Endometrial microvascular endothelial cells (primary cell): ENCODE results near the gene GATAD2A. TPM values are rescaled to one million over a fixed set of nuclear protein-coding genes. Genes with fewer than 3 reads are reported as not detected.

ENCODE experiments used
- in situ Hi-C: cut with HindIII; loops from 2 replicates; pipeline ENCODE4 v1.10.0; 2017; ENCODE audit warnings: low sequenced_read_pairs, low pct_unique_long_range_greater_than_20kb; ENCODE audit errors: inconsistent ontology term
- total RNA-seq: library from RNA; depleted of rRNA; stranded (reverse); fragments of >200 nt; gene quantifications from one replicate; pipeline ENCODE4 v1.2.3, GENCODE V29; 2015; ENCODE audit errors: inconsistent ontology term

The GATAD2A gene
- total RNA-seq, 1 donor from 2014 or later = 102 TPM

DNA sequence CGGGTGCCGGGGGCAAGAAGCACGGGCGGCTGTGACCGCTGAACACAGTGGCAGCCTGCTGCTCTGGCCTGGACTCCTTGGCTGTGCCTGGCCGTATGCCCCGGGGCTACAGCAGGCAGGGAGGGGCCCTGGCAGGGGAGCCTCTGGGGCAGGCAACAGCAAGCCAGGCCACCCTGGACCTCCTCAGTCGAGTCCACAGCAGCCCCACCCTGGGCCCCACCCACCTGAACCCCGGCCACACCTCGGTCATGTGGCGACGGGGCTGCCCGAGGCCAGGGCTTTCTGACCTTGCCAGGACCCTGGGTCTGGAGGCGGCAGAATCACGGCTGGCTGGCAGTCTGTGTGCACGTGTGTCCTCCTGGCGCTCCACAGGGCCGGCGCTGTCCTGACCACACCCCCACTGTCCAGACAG lies 141.3 kb downstream of the GATAD2A start:
- in situ Hi-C loops = no loop called here

DNA sequence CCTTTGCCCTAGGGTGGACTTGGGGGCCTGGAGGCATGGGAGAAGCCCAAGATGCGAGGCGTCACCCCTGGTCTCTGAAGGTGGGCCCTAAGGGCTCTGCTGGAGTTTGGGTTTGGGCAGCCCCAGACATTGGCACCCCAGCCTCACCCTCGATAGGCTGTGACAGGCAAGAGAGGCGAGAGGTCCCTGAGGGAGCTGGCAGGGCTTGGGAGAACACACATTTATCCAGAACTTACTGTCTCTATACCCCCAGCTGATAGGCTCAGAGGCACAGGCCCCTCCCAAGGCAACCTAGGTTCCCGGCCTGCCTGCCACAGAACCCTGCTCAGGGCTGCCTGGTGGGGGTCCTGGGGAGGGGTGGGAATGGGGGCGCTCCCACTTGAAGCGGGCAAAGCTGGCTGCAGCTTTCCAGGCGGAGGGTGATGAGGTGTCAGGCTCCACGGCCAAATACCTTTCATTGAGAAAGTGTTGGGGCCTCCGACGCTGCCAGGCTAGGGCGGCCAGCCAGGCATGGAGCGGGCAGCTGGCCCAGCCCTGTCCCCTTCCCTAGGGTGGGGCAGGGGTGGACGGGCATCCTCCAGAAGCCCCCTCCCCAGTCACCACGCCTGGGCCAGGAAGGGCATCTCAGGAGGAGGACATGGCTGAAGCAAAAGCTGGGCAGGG lies 142.3 kb downstream of the GATAD2A start:
- in situ Hi-C loops = no loop called here

DNA sequence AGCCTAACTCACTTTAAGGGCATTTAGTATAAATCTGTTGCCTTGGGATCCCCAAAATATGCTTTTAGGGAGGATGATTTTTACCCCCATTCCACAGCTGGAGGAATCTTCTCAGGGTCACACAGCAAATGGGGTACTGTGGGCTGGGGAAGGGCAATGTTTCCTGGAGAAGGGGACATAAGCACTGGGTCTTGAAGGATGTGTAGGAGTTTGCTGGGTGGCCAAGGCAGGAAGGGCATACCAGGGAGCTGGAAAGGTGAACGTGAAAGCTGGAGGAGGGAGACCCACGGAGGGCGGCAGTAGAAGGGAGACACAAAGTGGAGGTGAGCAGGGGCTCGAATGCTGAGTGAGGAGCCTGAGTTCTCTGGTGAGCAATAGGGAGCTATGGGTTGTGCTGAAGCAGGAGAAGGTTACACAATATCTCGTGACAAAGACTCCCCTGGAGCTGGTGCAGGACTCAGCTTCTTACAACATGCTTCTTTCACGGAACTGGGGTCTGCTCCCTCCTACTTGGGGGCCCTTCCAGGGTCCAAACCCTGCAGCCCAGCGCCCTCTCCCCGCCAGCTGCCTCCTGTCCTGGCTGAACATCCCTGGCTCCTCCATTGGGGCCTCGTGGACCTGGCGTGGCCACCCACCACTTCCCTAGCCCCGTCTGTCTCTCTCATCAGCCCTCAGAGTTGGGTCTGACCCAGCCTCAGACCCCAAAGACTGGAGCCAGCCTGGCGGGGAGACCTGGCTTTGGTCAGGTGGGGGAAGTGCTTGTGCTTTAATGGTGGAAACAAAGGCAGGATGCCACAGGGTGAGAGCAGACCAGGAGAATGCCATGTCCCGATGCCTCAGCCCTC lies 143.7 kb downstream of the GATAD2A start:
- in situ Hi-C loops = no loop called here

DNA sequence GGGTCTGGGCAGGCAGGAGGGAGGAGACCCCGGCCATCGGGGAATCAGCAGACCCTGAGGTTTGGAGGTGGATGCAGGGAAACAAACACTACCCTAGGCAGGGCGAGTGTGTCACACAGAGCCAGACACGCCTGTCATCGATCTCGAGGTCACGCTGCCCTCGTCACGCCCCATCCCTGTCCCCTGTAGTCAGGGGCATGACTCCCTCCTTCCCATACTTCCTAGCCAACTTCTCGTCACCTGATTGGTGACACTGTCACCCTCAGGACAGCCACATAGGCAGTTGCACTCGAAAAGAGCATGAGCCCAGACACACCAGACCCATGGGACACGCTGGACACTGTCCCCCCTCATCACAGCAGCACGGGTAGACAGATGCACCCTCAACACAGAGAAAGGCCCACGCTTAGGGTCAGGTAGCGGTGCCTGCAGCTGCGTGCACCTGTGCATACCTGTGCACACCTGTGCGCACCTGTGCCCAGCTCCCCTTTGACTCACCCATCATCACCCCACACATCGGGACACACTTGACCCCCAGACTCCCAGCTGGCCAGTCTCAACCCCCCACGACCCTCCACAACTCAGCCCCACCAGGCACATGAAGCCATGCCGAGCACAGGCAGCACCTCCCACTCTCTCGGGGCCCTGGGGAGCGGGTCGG lies 144.5 kb downstream of the GATAD2A start:
- in situ Hi-C loops = no loop called here

DNA sequence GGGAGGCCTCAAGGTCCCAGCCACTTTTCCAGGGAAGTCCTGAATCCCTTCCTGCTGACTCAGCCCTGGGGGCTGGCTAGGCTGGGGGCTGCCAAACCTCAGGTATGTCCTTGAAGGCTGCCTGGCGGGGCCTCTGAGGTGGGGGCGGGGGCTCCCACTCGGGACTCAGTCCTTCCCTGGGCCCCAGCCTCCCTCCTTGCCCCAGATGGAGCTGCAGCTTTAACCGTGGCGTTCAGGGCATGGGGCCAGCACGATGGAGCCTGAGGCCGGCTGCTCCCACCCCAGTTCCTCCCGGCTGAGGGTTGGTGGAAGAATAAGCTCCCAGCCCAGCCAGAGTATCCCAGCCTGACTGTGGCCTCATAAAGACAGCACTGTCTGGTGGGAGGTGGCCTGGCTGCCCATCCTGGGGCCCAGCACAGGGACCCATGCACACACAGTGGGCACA lies 145.0 kb downstream of the GATAD2A start:
- in situ Hi-C loops = no loop called here

DNA sequence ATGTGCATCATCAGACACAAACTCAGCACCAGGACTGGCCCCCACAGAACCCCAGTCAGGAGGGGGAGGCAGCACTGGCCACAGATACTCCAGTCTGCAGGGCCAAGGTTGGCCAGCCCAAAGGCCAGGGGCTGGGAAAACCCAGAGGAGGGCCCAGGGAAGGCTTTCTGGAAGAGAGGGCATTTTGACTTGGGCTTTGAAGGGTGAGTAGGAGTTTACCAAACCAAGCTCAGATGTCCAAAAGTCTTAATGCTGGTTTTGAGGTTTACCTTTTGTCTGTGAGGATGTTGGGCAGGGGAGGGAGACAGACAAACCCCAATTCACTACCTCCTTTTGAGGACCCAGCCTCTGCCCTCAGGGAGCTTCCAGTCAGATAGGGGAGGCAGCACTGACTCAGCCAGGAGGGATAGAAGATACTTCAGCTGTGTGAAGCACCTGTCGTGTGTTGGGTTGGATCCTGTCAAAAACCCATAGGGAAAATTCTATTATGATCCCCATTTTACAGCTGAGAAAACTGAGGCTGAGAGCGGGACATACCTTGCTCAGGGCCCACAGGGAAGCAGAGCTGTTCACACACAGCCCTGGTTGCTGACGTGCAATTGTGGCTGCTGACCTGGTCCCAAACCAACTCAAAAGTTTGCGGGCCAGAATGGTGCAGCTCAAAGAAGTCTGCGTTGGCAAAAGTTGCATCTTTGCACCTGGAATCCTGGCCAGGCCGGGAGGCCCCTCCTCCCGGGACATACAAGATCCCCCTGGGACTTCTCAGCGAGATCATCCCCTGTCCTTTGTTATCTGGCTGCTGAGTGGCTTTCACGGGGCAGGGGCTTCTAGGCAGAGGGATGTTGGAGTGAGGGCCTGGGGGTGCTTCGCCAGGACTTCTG lies 145.7 kb downstream of the GATAD2A start:
- in situ Hi-C loops = no loop called here

DNA sequence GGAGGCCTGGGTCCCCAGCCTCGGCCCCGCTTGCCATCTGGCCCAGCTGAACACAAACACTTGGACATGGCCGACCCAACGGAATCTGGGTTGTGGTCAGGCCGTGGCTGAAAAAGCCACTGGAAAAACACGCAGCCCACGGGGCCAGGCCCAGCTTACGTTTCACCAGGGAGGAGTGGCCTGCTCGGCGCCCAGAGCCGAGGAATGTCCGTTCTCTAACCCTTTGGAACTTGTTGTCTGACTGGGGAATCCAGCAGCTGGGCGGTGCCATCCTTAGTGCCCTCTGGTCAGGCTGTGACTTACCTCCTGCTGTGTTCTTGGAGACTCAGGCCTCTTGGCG lies 146.3 kb downstream of the GATAD2A start:
- in situ Hi-C loops = no loop called here

DNA sequence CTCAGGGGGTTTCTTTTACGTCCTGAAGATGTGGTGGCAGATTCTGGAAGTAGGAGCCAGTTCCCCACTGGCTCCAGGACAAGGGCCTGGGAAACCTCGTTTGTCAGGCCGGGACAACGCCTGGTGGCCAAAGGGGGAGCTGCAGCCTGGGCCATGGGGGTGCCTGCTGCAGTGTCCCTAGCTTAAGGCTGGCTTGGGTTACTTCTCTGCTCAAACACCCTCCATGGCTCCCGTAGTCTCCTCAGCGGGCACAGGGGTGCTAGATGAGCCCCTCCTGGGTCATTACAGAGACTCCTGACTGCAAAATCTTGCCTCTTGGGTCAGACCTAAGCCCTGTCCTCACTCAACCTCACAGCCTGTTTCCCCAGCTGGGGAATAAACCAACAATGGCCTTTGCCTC lies 147.3 kb downstream of the GATAD2A start:
- in situ Hi-C loops = no loop called here

DNA sequence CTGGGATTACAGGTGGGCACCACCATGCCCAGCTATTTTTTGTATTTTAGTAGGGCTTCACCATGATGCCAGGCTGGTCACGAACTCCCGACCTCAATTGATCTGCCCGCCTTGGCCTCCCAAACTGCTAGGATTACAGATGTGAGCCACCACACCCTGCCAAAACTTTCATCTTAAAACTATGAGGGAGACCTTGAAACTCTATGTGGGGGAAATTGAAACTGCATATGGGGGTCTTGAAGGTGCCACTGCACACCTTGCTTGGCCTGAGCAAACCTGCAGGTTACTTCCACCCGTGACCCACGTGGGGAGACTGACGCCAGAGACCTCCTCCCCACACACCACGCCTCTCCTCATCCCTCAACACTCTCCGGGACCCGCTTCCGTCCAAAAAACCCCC lies 148.2 kb downstream of the GATAD2A start:
- in situ Hi-C loops = no loop called here

DNA sequence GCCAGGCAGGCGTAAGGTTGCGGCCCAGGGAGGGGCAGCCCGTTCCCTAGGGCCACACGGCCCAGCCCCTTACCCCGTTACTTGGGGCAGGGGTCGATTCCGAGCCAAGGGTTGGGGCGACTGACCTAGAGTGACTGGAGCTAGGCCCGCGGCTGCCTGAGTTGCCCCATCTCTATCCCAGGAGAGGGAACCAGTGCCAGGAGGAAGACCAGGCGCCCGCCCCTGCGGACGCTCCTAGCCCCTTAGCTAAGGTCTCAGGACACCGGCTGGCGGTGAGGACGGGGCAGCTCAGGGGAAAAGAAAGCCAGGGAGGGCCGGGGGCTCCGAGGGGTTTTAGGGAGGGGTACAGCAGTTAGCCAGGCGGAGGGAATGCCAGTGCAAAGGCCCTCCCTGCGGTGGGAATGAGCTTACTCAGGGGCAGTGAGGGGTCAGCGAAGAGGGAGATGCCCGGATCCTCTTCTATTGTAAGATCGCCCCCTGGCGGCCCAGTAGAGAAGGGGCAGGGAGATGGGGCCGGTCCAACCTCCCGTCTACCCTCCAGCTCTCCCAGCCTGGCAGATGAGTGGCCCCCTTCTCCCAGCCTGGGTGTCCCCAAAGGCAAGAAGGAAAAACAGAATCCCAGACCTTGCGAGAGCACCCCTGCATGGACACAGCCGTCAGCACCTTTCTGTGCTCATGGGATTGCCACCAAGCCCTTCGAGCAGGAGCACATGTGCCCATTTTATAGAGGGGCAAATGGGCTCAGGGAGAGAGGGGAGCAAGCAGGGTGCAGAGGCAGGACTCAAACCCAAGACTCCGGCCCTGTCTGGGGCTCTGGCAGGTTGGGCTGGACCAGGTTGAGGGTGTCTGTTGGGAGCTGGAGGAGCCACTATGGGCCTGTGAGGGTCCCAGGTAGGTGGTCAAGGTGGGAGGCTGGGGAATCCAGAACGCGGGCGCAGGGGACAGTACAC lies 148.9 kb downstream of the GATAD2A start:
- in situ Hi-C loops = no loop called here

DNA sequence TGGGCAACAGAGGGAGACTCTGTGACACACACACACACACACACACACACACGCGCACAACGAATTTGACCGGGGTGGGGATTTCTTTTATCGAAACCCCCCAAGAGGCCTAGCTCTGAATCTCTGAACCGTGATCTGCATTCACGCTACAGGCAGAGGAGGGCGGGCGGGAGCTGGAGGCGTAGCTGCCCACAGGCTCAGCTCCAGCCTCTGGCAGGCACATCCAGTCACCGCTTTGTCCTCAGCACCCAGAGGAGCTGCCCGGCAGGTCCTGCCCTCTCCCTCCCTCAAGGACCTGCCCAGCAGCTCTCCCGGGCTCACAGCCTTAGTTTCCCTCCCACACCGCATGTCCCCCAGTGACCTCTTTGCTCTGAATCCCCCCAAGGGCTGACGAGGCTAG lies 152.6 kb downstream of the GATAD2A start:
- in situ Hi-C loops = no loop called here

Other genes starting within 250 kb of the GATAD2A start
- not detected for gene MEF2B, start 235.4 kb upstream of the GATAD2A start, total RNA-seq
- gene BORCS8, start 213.5 kb upstream of the GATAD2A start, total RNA-seq = 32.5 TPM
- 72.9 TPM for gene RFXANK, start 213.4 kb upstream of the GATAD2A start, total RNA-seq
- 25.8 TPM for gene NR2C2AP, start 202.3 kb upstream of the GATAD2A start, total RNA-seq
- not detected for gene NCAN, start 193.7 kb upstream of the GATAD2A start, total RNA-seq
- not detected for gene TM6SF2, start 132.4 kb upstream of the GATAD2A start, total RNA-seq
- 32.2 TPM for gene SUGP1, start 85.2 kb upstream of the GATAD2A start, total RNA-seq
- 35.3 TPM for gene MAU2, start 84.8 kb upstream of the GATAD2A start, total RNA-seq
- 0.09 TPM for gene TSSK6, start 109.9 kb downstream of the GATAD2A start, total RNA-seq
- 2.9 TPM for gene NDUFA13, start 110.5 kb downstream of the GATAD2A start, total RNA-seq
- gene YJEFN3, start 123.2 kb downstream of the GATAD2A start, total RNA-seq = not detected
- gene CILP2, start 132.6 kb downstream of the GATAD2A start, total RNA-seq = not detected
- not detected for gene PBX4, start 213.0 kb downstream of the GATAD2A start, total RNA-seq
- 0.56 TPM for gene LPAR2, start 222.5 kb downstream of the GATAD2A start, total RNA-seq
- gene GMIP, start 238.0 kb downstream of the GATAD2A start, total RNA-seq = 29.0 TPM